Neural progenitor cell (in vitro differentiated cells): ENCODE data around the gene LTBP2. TPM values are rescaled to one million over a fixed set of nuclear protein-coding genes. Genes with fewer than 3 reads are reported as not detected.
A peak's percentile ranks its signal among the peaks of the same experiment; 100 is the strongest.

ENCODE experiments used
- DNase-seq: peaks from one replicate; pipeline ENCODE4 v3.0.0-alpha.2; 2016; ENCODE audit warnings: low spot score
- H2AFZ ChIP-seq: fragments of 200-600 bp; sonication (generic); replicated peaks from 2 replicates; pipeline ENCODE4 v1.6.1; 2016; ENCODE audit warnings: antibody characterized with exemption
- H3F3A ChIP-seq: fragments of 200-600 bp; sonication (generic); 2 replicates; pipeline ENCODE4 v1.6.1; 2016; ENCODE audit warnings: antibody characterized with exemption, low read depth
- H3K27ac ChIP-seq: fragments of 200-600 bp; sonication (generic); 2 replicates; pipeline ENCODE4 v1.5.1; 2016; ENCODE audit warnings: mild to moderate bottlenecking
- H3K27me3 ChIP-seq: fragments of 200-600 bp; sonication (generic); 2 replicates; pipeline ENCODE4 v1.6.1; 2016; ENCODE audit warnings: mild to moderate bottlenecking, moderate library complexity
- H3K36me3 ChIP-seq: fragments of 200-600 bp; sonication (generic); 2 replicates; pipeline ENCODE4 v1.5.1; 2016
- H3K4me1 ChIP-seq: fragments of 200-600 bp; sonication (generic); 2 replicates; pipeline ENCODE4 v1.6.1; 2016; ENCODE audit warnings: mixed run types
- H3K4me2 ChIP-seq: fragments of 200-600 bp; sonication (generic); 2 replicates; pipeline ENCODE4 v1.6.1; 2016
- H3K4me3 ChIP-seq: fragments of 200-600 bp; sonication (generic); 2 replicates; pipeline ENCODE4 v1.5.1; 2016
- H3K79me2 ChIP-seq: fragments of 200-600 bp; sonication (generic); 2 replicates; pipeline ENCODE4 v1.6.1; 2016; ENCODE audit warnings: low read depth
- H3K9ac ChIP-seq: fragments of 200-600 bp; sonication (generic); 2 replicates; pipeline ENCODE4 v1.6.1; 2016
- H3K9me3 ChIP-seq: fragments of 200-600 bp; sonication (generic); 2 replicates; pipeline ENCODE4 v1.5.1; 2016; ENCODE audit warnings: low read depth
- H4K20me1 ChIP-seq: fragments of 200-600 bp; sonication (generic); 2 replicates; pipeline ENCODE4 v1.6.1; 2016; ENCODE audit warnings: low read depth
- H3K27ac Mint-ChIP-seq: 3 replicates; pipeline ENCODE4 v1.8.0; 2021; ENCODE audit warnings: mixed read lengths
- H3K27me3 Mint-ChIP-seq: 2 replicates; pipeline ENCODE4 v1.8.0; 2022; ENCODE audit warnings: low read depth, mild to moderate bottlenecking, inconsistent platforms, moderate library complexity, mixed read lengths; ENCODE audit not compliant: insufficient read depth
- H3K36me3 Mint-ChIP-seq: 3 replicates; pipeline ENCODE4 v1.8.0; 2021; ENCODE audit warnings: mixed read lengths
- H3K4me1 Mint-ChIP-seq: 3 replicates; pipeline ENCODE4 v1.8.0; 2021; ENCODE audit warnings: mixed read lengths
- H3K4me3 Mint-ChIP-seq: 3 replicates; pipeline ENCODE4 v1.8.0; 2021; ENCODE audit warnings: mild to moderate bottlenecking, moderate library complexity, mixed read lengths
- H3K9me3 Mint-ChIP-seq: 3 replicates; pipeline ENCODE4 v1.8.0; 2020; ENCODE audit warnings: mixed read lengths
- CTCF ChIP-seq: fragments of 200-600 bp; sonication (generic); IDR thresholded peaks from 2 replicates; pipeline ENCODE4 v1.5.1; 2017; ENCODE audit warnings: antibody characterized with exemption, mild to moderate bottlenecking
- EZH2 ChIP-seq: fragments of 200-600 bp; sonication (generic); IDR thresholded peaks from 2 replicates; pipeline ENCODE4 v1.6.1; 2017; ENCODE audit warnings: antibody characterized with exemption, mild to moderate bottlenecking, moderate library complexity
- EZH2phosphoT487 ChIP-seq: fragments of 200-600 bp; sonication (generic); IDR thresholded peaks from 2 replicates; pipeline ENCODE4 v1.6.1; 2017; ENCODE audit warnings: antibody characterized with exemption
- total RNA-seq: library from RNA; depleted of rRNA; stranded (reverse); fragments of >200 nt; gene quantifications from 2 replicates; pipeline ENCODE4 v1.2.3, GENCODE V29; 2015; ENCODE audit warnings: low replicate concordance

Gene LTBP2
- total RNA-seq, 1 donor from 2014 or later: 0.43 TPM

DNA sequence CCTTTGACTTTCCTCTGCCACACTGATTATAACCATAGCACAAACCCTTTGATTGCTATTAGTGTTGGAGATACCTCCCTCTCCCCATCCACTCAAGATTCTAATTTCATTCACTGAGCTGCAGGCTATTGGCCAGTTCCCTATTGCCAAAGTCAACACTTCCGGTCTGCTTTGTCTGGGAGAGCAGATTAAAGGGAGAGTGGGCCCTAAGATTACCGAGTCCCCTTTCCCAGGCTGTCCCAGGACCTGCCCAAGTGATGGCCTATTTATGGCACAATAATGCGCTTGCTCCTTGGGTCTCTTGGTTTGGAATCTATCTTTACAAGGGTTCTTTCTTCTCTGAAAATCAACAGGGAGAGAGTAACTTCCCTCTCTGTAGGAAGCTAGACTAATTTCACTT is 42.9 kb upstream of the LTBP2 start:
- Mint-ChIP-seq H3K4me1 (no peaks in the 10 kb centered on the region), H3K4me3 (no peak overlapping the region)

DNA sequence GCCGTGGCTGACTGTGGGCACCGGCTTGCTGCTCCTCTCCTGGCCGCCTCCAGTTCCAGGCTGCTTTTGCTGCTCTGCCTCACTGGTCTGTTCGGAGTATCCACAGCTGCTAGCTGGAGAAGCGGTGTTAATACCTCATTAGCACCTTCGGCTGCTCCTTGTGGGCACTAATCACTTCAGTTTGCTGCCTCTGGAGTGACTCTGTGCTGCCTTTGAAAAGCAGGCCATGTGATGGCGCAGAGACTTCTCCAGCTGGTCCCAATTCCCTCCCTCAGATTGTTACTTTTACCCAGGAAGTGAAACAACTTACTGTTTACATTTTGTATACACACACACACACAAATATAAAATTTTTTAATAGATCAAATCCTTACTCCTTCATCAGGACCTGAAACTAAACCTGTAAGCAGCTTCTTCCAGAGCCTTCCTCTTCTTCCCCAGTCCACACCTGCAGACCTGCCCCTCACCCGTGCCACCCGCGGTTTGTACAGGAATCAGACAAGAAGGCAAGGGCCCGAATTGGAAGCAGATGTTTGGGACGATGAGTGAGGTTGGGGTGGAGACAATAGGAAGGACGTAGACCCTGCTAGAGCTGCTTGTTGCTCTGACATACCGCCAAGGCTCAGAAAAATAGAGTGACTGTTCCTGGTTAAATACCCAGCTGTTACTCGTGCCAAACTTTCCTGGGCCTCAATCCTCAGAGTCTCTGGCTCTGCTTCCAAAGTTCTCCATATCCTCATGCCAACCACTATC is 41.5 kb upstream of the LTBP2 start:
- Mint-ChIP-seq H3K27ac (peak overlapping the region; percentile 6), H3K27me3 (peaks cover 3% of the 10 kb centered on the region), H3K4me3 (no peak overlapping the region), H3K9me3 (no peaks in the 10 kb centered on the region), H3K4me1 (peaks cover 9% of the 10 kb centered on the region), H3K36me3 (peaks cover 2% of the 10 kb centered on the region)
- no peaks in the 10 kb centered on the region for H4K20me1 ChIP-seq
- no peaks in the 10 kb centered on the region for H3K79me2 ChIP-seq
- no peak overlapping the region for H2AFZ ChIP-seq
- no peaks in the 10 kb centered on the region for H3F3A ChIP-seq
- DNase-seq: peak; percentile 47
- no peaks in the 10 kb centered on the region for H3K36me3 ChIP-seq
- peaks cover 4% of the 10 kb centered on the region for H3K4me1 ChIP-seq
- H3K9me3 ChIP-seq: no peaks in the 10 kb centered on the region
- no peak overlapping the region for H3K4me3 ChIP-seq
- TF ChIP-seq EZH2: no peak
- no peak for TF ChIP-seq EZH2phosphoT487
- no peak for TF ChIP-seq CTCF
- H3K9ac ChIP-seq: no peak overlapping the region
- peak overlapping the region; percentile 53 for H3K27ac ChIP-seq
- H3K4me2 ChIP-seq: no peak overlapping the region
- no peaks in the 10 kb centered on the region for H3K27me3 ChIP-seq

More for the DNA sequence above, 42.9 kb upstream of the LTBP2 start:
- no peak overlapping the region for H2AFZ ChIP-seq
- no peaks in the 10 kb centered on the region for H3F3A ChIP-seq
- peaks cover 4% of the 10 kb centered on the region for H3K4me1 ChIP-seq
- peaks cover 3% of the 10 kb centered on the region for H3K27me3 Mint-ChIP-seq
- DNase-seq: no peak
- H3K4me2 ChIP-seq: no peak overlapping the region
- TF ChIP-seq EZH2phosphoT487 (no peak), CTCF (no peak), EZH2 (no peak)
- no peaks in the 10 kb centered on the region for H3K9me3 ChIP-seq
- no peaks in the 10 kb centered on the region for H3K79me2 ChIP-seq
- no peaks in the 10 kb centered on the region for H4K20me1 ChIP-seq
- H3K9me3 Mint-ChIP-seq: no peaks in the 10 kb centered on the region
- H3K4me3 ChIP-seq: no peak overlapping the region
- H3K27ac Mint-ChIP-seq: no peak overlapping the region
- no peak overlapping the region for H3K9ac ChIP-seq
- H3K36me3 ChIP-seq: no peaks in the 10 kb centered on the region
- peaks cover 2% of the 10 kb centered on the region for H3K36me3 Mint-ChIP-seq
- no peak overlapping the region for H3K27ac ChIP-seq
- no peaks in the 10 kb centered on the region for H3K27me3 ChIP-seq

DNA sequence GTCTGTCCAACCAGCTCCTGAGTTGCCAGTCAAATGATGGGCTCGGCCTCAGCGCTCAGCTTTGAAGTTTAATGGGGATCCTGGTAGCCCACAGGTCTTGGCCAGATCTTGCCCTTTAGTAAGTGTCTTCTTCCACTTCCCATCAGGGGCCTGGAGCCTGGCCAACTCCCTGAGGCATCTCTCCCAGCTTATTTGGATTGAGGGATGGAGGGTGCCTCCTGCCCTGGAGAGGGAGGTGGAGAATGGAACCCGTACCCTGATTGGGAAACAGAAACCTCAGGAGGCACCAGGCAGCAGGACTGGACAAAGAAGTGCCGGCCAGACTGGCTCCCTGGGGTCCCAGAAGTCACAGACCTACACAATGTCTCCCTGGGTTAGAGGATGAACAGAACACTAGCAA is 40.5 kb upstream of the LTBP2 start:
- peaks cover 5% of the 10 kb centered on the region for H3K27me3 Mint-ChIP-seq

More for the DNA sequence above, 40.5 kb upstream of the LTBP2 start:
- Histone ChIP-seq H3K9me3 (no peaks in the 10 kb centered on the region), H3K27me3 (no peaks in the 10 kb centered on the region), H2AFZ (no peak overlapping the region), H3K4me2 (no peak overlapping the region), H3K4me1 (peaks cover 4% of the 10 kb centered on the region), H3K9ac (no peak overlapping the region), H3K27ac (no peak overlapping the region), H3K4me3 (no peak overlapping the region), H4K20me1 (no peaks in the 10 kb centered on the region), H3K79me2 (no peaks in the 10 kb centered on the region), H3F3A (no peaks in the 10 kb centered on the region), H3K36me3 (no peaks in the 10 kb centered on the region)
- Mint-ChIP-seq H3K36me3 (peaks cover 2% of the 10 kb centered on the region), H3K4me1 (peaks cover 18% of the 10 kb centered on the region), H3K9me3 (no peaks in the 10 kb centered on the region), H3K4me3 (no peak overlapping the region), H3K27ac (no peak overlapping the region)
- no peak for DNase-seq
- TF ChIP-seq CTCF (no peak), EZH2 (no peak), EZH2phosphoT487 (no peak)
